CD14-positive monocyte (primary cell): ENCODE measurements around the gene LRRC45. TPM values are rescaled to one million over a fixed set of nuclear protein-coding genes. Genes with fewer than 3 reads are reported as not detected.

ENCODE experiments used
- DNase-seq, 3 donors: peaks; one replicate each; pipeline ENCODE4 v3.0.0-alpha.2; 2011 to 2022
- H2AFZ ChIP-seq: 2 replicates; pipeline ENCODE4 v1.6.0; 2012; ENCODE audit warnings: mild to moderate bottlenecking, low read depth, low read length, inconsistent platforms; ENCODE audit not compliant: insufficient read depth, poor library complexity, severe bottlenecking
- H3K27ac ChIP-seq, 2 donors: 1 replicate in 1 of 2; 2 replicates in 1 of 2; pipeline ENCODE4 v1.5.1; 2012 to 2013; ENCODE audit warnings: low read length in 2 of 2, control low read depth in 1 of 2, inconsistent platforms in 1 of 2, low read depth in 1 of 2, mild to moderate bottlenecking in 1 of 2
- H3K27me3 ChIP-seq, 2 donors: one replicate each; pipeline versions ENCODE4 v1.6.0 to v1.6.1; 2011 to 2013; ENCODE audit warnings: low read length in 2 of 2; ENCODE audit not compliant: control insufficient read depth in 2 of 2, insufficient read depth in 2 of 2
- H3K36me3 ChIP-seq, 2 donors: replicated peaks in 1 of 2; 1 replicate in 1 of 2; 2 replicates in 1 of 2; pipeline versions ENCODE4 v1.5.1 to v1.6.1; 2012 to 2013; ENCODE audit warnings: low read length in 2 of 2, control low read depth in 1 of 2, inconsistent platforms in 1 of 2, mild to moderate bottlenecking in 1 of 2; ENCODE audit not compliant: insufficient read depth in 2 of 2, control insufficient read depth in 1 of 2
- H3K4me1 ChIP-seq, 2 donors: 1 replicate in 1 of 2; 2 replicates in 1 of 2; pipeline versions ENCODE4 v1.5.1 to v1.6.1; 2012 to 2013; ENCODE audit warnings: low read length in 2 of 2, control low read depth in 1 of 2, inconsistent platforms in 1 of 2, mild to moderate bottlenecking in 1 of 2, moderate library complexity in 1 of 2; ENCODE audit not compliant: insufficient read depth in 2 of 2, control insufficient read depth in 1 of 2
- H3K4me2 ChIP-seq: replicated peaks from 2 replicates; pipeline ENCODE3; 2012; ENCODE audit warnings: low read length, moderate library complexity, mild to moderate bottlenecking; ENCODE audit not compliant: poor library complexity, severe bottlenecking; ENCODE audit errors: extremely low read depth
- H3K4me3 ChIP-seq, 3 experiments: fragments of 200-600 bp in 1 of 3; sonication (generic) in 1 of 3; replicated peaks in 1 of 3; 1 replicate in 2 of 3; 2 replicates in 1 of 3; pipeline ENCODE4 v1.5.1; 2011 to 2013; ENCODE audit warnings: low read length in 3 of 3, mild to moderate bottlenecking in 3 of 3, control low read depth in 2 of 3, low read depth in 2 of 3, inconsistent platforms in 1 of 3, moderate library complexity in 1 of 3
- H3K79me2 ChIP-seq: 2 replicates; pipeline ENCODE4 v1.6.0; 2012; ENCODE audit warnings: mild to moderate bottlenecking, control low read depth, inconsistent platforms, low read length, moderate library complexity; ENCODE audit not compliant: insufficient read depth
- H3K9ac ChIP-seq: 2 replicates; pipeline ENCODE4 v1.6.0; 2017; ENCODE audit warnings: low read length, mild to moderate bottlenecking; ENCODE audit not compliant: insufficient read depth, poor library complexity, severe bottlenecking
- H3K9me3 ChIP-seq, 2 donors: replicated peaks in 1 of 2; 1 replicate in 1 of 2; 2 replicates in 1 of 2; pipeline versions ENCODE4 v1.5.1 to v1.6.1; 2012 to 2013; ENCODE audit warnings: low read length in 2 of 2, control low read depth in 1 of 2; ENCODE audit not compliant: control insufficient read depth in 1 of 2, insufficient read depth in 1 of 2
- H4K20me1 ChIP-seq: 2 replicates; pipeline ENCODE4 v1.6.0; 2012; ENCODE audit warnings: mild to moderate bottlenecking, low read length, control low read depth, moderate library complexity; ENCODE audit not compliant: insufficient read depth
- H3K27ac Mint-ChIP-seq, 7 donors: one replicate each; pipeline ENCODE4 v1.8.0; 2020; ENCODE audit warnings: mild to moderate bottlenecking in 7 of 7, mixed read lengths in 7 of 7, moderate library complexity in 6 of 7, inconsistent platforms in 2 of 7
- H3K27me3 Mint-ChIP-seq, 3 donors: one replicate each; pipeline ENCODE4 v1.8.0; 2021 to 2022; ENCODE audit warnings: low read depth in 3 of 3, mild to moderate bottlenecking in 3 of 3, mixed read lengths in 3 of 3, moderate library complexity in 3 of 3, inconsistent platforms in 1 of 3
- H3K36me3 Mint-ChIP-seq, 2 donors: one replicate each; pipeline ENCODE4 v1.8.0; 2020; ENCODE audit warnings: mixed read lengths in 2 of 2, inconsistent platforms in 1 of 2, mild to moderate bottlenecking in 1 of 2
- H3K4me1 Mint-ChIP-seq: one replicate; pipeline ENCODE4 v1.8.0; 2020; ENCODE audit warnings: mild to moderate bottlenecking, mixed read lengths
- H3K4me3 Mint-ChIP-seq, 2 donors: one replicate each; pipeline ENCODE4 v1.8.0; 2020; ENCODE audit warnings: mild to moderate bottlenecking in 2 of 2, mixed read lengths in 2 of 2, moderate library complexity in 1 of 2
- H3K9me3 Mint-ChIP-seq, 7 donors: one replicate each; pipeline ENCODE4 v1.8.0; 2020 to 2022; ENCODE audit warnings: mixed read lengths in 7 of 7, mild to moderate bottlenecking in 6 of 7, moderate library complexity in 6 of 7, inconsistent platforms in 2 of 7
- CTCF ChIP-seq: fragments of 200-600 bp; IDR thresholded peaks from one replicate; pipeline ENCODE4 v1.8.0; 2022; ENCODE audit warnings: antibody characterized with exemption, mild to moderate bottlenecking
- WGBS: methylation state at CpG from one replicate; pipeline ENCODE4 v1.1.5; 2013; ENCODE audit warnings: missing lambda C conversion rate; ENCODE audit not compliant: insufficient coverage; 5-methylcytosine and 5-hydroxymethylcytosine counted together
- intact Hi-C, 2 donors: fragments of 100-400 bp; cut with micrococcal nuclease; formaldehyde crosslinking; loops; one replicate each; pipeline versions ENCODE4 v1.15.0 to v1.15.1; 2023
- polyA minus RNA-seq: library from RNA; depleted of rRNA, polyadenylated mRNA; stranded (reverse); fragments of >200 nt; gene quantifications from 2 replicates; pipeline ENCODE4 v1.2.3, GENCODE V29; 2012
- polyA plus RNA-seq, 3 donors: library from polyadenylated mRNA; depleted of rRNA in 1 of 3; unstranded in 2 of 3; stranded (reverse) in 1 of 3; fragments of 300-500 nt in 2 of 3; fragments of >200 nt in 1 of 3; fragmentation: Illumina TruSeq in 2 of 3; gene quantifications; 1 replicate in 2 of 3; 2 replicates in 1 of 3; pipeline ENCODE4 v1.2.3, GENCODE V29; 2012 to 2021
- total RNA-seq, 12 experiments: library from RNA in 1 of 12; stranded (reverse) in 1 of 12; fragments of 120-200 nt in 1 of 12; gene quantifications; one replicate each; pipeline ENCODE4 v1.2.4 and lab custom pipeline; 2013 to 2026; ENCODE audit warnings: mixed read lengths in 6 of 12, inconsistent platforms in 1 of 12

Gene LRRC45
- total RNA-seq (2013) = 12.4 TPM
- polyA plus RNA-seq (10 to 100 TPM in 1 of 3 donors, 1 to 10 TPM in 2; 2.6 to 12.2 (median 3.4) TPM), polyA minus RNA-seq (8.3 and 10.8 TPM in 2 replicates), total RNA-seq (lab: John Stamatoyannopoulos, UW) (1.2 to 8.7 (median 6.2) reads per million in 11 experiments)

GRCh38 chr17:82022981-82023446 lies at the start of gene LRRC45:
Gene LRRC45 (plus strand): TSS chr17:82023305. CDS start chr17:82023644, 339 bp downstream.
- Histone ChIP-seq H3K36me3 (peaks cover 0 to 16% of the 10 kb centered on the region in 2 donors), H3K4me3 (peak within 1 kb of the TSS; percentile 62 to 96 (median 82)), H4K20me1 (peaks cover 32% of the 10 kb centered on the region), H3K9ac (peak within 1 kb of the TSS; percentile 76), H3K27ac (peak within 1 kb of the TSS in 1 of 2 donors; percentile 70), H3K9me3 (no peaks in the 10 kb centered on the region), H3K4me1 (peaks cover 26 to 37% of the 10 kb centered on the region in 2 donors), H3K4me2 (peak within 1 kb of the TSS; percentile 99), H3K27me3 (no peaks in the 10 kb centered on the region), H3K79me2 (peaks cover 34% of the 10 kb centered on the region), H2AFZ (peak within 1 kb of the TSS; percentile 96)
- DNase-seq = peak; percentile 99
- peaks cover 31% of the 10 kb centered on the region for H3K4me1 Mint-ChIP-seq
- peaks cover 0 to 1% (median 1%) of the 10 kb centered on the region in 3 donors for H3K27me3 Mint-ChIP-seq
- peaks cover 16 to 33% of the 10 kb centered on the region in 2 donors for H3K36me3 Mint-ChIP-seq
- no peak for TF ChIP-seq CTCF
- WGBS = 0% methylated on average over 42 of the region's 42 CpGs
- peak within 1 kb of the TSS in 4 of 7 donors; percentile 22 to 75 (median 68) for H3K27ac Mint-ChIP-seq
- intact Hi-C loops = loop anchor here (1.0 to 10.0 kb wide), 4 partner anchors 46 to 302 kb away; partner anchors contain the start of gene ASPSCR1 (in 2 of the 2)
- peak within 1 kb of the TSS; percentile 80 to 88 for H3K4me3 Mint-ChIP-seq
- no peaks in the 10 kb centered on the region for H3K9me3 Mint-ChIP-seq

GRCh38 chr17:81973432-81973831 lies 49.7 kb upstream of the LRRC45 start:
- no peak overlapping the region for H3K4me3 Mint-ChIP-seq
- no peak overlapping the region for H3K27ac Mint-ChIP-seq
- no peaks in the 10 kb centered on the region for H3K36me3 Mint-ChIP-seq
- Histone ChIP-seq H3K4me2 (no peak overlapping the region), H3K4me1 (peaks cover 17 to 22% of the 10 kb centered on the region in 2 donors), H3K36me3 (no peaks in the 10 kb centered on the region), H3K27ac (no peak overlapping the region), H3K9ac (no peak overlapping the region), H4K20me1 (no peaks in the 10 kb centered on the region), H3K79me2 (peaks cover 3% of the 10 kb centered on the region), H2AFZ (no peak overlapping the region), H3K27me3 (no peaks in the 10 kb centered on the region), H3K9me3 (peaks cover 6 to 9% of the 10 kb centered on the region in 2 donors), H3K4me3 (no peak overlapping the region)
- H3K4me1 Mint-ChIP-seq = peaks cover 20% of the 10 kb centered on the region
- no peak for TF ChIP-seq CTCF
- peaks cover 0 to 16% (median 11%) of the 10 kb centered on the region in 7 donors for H3K9me3 Mint-ChIP-seq
- DNase-seq = no peak
- intact Hi-C loops = no loop called here
- H3K27me3 Mint-ChIP-seq = peaks cover 5 to 8% (median 7%) of the 10 kb centered on the region in 3 donors
